ENCODE measurements around the gene LFNG. TPM values are rescaled to one million over a fixed set of nuclear protein-coding genes. Genes with fewer than 3 reads are reported as not detected.

The LFNG gene
- total and polyA plus RNA-seq, 2 of the 13 experiments (the other 11 are each of a cell fraction or from before 2014, with no cell fraction given) = 0.44 to 1.5 TPM

DNA sequence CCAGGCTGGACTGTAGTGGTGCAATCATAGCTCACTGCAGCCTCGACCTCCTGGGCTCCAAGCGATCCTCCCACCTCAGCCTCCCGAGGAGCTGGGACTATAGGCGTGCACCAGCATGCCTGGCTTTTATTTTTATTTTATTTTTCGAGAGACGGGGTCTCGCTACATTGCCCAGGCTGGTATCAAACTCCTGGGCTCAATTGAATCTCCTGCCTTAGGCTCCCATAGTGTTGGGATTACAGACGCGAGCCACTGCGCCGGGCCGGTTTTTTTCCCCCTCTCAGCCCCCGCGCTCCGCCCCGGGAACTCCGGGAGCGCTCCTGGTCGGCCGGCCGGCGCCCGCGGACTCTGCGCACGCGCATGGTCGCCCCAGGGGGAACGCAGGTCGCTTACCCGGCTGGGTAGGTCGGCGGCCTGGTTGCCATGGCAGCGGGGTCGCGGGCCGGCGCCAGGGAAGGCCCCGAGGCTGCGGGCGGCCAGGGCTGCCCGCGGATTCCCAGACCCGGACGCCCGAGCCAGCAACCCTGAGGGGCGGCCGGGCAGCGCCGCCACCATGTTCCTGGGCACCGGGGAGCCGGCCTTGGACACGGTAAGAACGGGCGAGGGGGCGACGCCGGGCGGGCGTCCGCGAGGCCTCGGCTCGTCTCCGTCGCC lies 39.2 kb downstream of the LFNG start, which contains the start of gene IQCE:
Gene IQCE, plus strand, starts transcription at position 351 of the 654 bp plus-strand sequence. Its CDS starts 203 bp downstream, at position 554.
- H3K4me2 ChIP-seq (ENCODE audit: low read depth, low read length) = peak within 1 kb of the TSS; percentile 98
- H3K4me1 ChIP-seq (ENCODE audit: insufficient read depth, low read length) = peaks cover 37% of the 10 kb centered on the region
- under 1% methylated on average over 15 of the region's 66 CpGs for WGBS (ENCODE audit: low lambda C conversion rate)
- in situ Hi-C loops (cut with HindIII; ENCODE audit: extremely low pct_ligation_motif_present, low pct_unique_long_range_greater_than_20kb) = no loop called here
- no TSS peak for BruUV-seq (replicated peaks)
- POLR2A ChIA-PET = interaction anchor here (0.8 kb wide), 2 partner anchors 65 to 71 kb away, joined by 4 read pairs; no protein-coding TSS in a partner anchor
- intact Hi-C loops (cut with micrococcal nuclease; ENCODE audit: unreplicated experiment) = loop anchor here (5.0 kb wide), 1 partner anchor 64 kb away; no protein-coding TSS in a partner anchor
- peak within 1 kb of the TSS; percentile 97 for H2AFZ ChIP-seq (ENCODE audit: low read length)
- no peaks in the 10 kb centered on the region for H3K27me3 ChIP-seq (ENCODE audit: control insufficient read depth in 1 of 2, insufficient read depth in 2 of 2, low read length in 2 of 2)
- peak within 1 kb of the TSS; percentile 72 for H3K9ac ChIP-seq (ENCODE audit: insufficient read depth, low read depth, low read length)
- no peaks in the 10 kb centered on the region for H3K36me3 ChIP-seq (replicated peaks in 1 of 2; ENCODE audit: control insufficient read depth in 1 of 2, insufficient read depth in 2 of 2, low read length in 2 of 2)
- no peak for FAIRE-seq
- no peaks in the 10 kb centered on the region for H4K20me1 ChIP-seq (ENCODE audit: insufficient read depth, low read length)
- peaks cover 13% of the 10 kb centered on the region for H3K79me2 ChIP-seq (ENCODE audit: insufficient read depth, low read length)
- peak; percentile 81 for DNase-seq (ENCODE audit: low spot score)
- peak within 1 kb of the TSS; percentile 74 to 93 (median 84) for H3K4me3 ChIP-seq (replicated peaks in 1 of 3; ENCODE audit: insufficient read depth in 1 of 3, low read depth in 2 of 3, low read length in 3 of 3)
- CTCF ChIA-PET (ENCODE audit: low intra/inter-chr PET ratio, low total read pairs) = no interaction called here
- peak within 1 kb of the TSS; percentile 54 for H3K27ac ChIP-seq (ENCODE audit: extremely low read length, insufficient read depth, low read length)
- ATAC-seq = peak; percentile 67
- H3K9me3 ChIP-seq (ENCODE audit: low read length) = no peaks in the 10 kb centered on the region
- TF ChIP-seq ZNF562 (CRISPR knock-in tag; IDR thresholded peaks at IDR 0.05; ENCODE audit: borderline replicate concordance) (no peak), ARID2 (CRISPR knock-in tag; IDR thresholded peaks at IDR 0.05; ENCODE audit: borderline replicate concordance) (no peak), ZNF724P (CRISPR knock-in tag; IDR thresholded peaks at IDR 0.05; ENCODE audit: borderline replicate concordance) (no peak), ZNF605 (CRISPR knock-in tag; IDR thresholded peaks at IDR 0.05) (no peak), MEIS2 (CRISPR knock-in tag; IDR thresholded peaks at IDR 0.05) (no peak), MXD4 (CRISPR knock-in tag; IDR thresholded peaks at IDR 0.05) (no peak; the same call in 1 of the 2 replicates), ZNF136 (CRISPR knock-in tag; IDR thresholded peaks at IDR 0.05; ENCODE audit: low read depth) (peak; percentile 77; the same call in 1 of the 2 replicates), MATR3 (CRISPR knock-in tag; IDR thresholded peaks at IDR 0.05) (no peak), SRF (IDR thresholded peaks at IDR 0.05; ENCODE audit: low read depth, low read length) (no peak), BHLHE40 (IDR thresholded peaks at IDR 0.05; ENCODE audit: low read length) (no peak), ZMYM4 (CRISPR knock-in tag; IDR thresholded peaks at IDR 0.05) (no peak), SOX6 (IDR thresholded peaks at IDR 0.05) (no peak), SOX6 (CRISPR knock-in tag; IDR thresholded peaks at IDR 0.05) (no peak; the same call in 1 of the 2 replicates), ZNF737 (CRISPR knock-in tag; IDR thresholded peaks at IDR 0.05; ENCODE audit: borderline replicate concordance) (no peak), LCORL (IDR thresholded peaks at IDR 0.05) (no peak), LCORL (CRISPR knock-in tag; IDR thresholded peaks at IDR 0.05) (peak; percentile 40)
- TF ChIP-seq, protein P1, sequence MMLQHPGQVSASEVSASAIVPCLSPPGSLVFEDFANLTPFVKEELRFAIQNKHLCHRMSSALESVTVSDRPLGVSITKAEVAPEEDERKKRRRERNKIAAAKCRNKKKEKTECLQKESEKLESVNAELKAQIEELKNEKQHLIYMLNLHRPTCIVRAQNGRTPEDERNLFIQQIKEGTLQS (CRISPR knock-in tag; IDR thresholded peaks at IDR 0.05) = no peak
- TF ChIP-seq, protein P2, sequence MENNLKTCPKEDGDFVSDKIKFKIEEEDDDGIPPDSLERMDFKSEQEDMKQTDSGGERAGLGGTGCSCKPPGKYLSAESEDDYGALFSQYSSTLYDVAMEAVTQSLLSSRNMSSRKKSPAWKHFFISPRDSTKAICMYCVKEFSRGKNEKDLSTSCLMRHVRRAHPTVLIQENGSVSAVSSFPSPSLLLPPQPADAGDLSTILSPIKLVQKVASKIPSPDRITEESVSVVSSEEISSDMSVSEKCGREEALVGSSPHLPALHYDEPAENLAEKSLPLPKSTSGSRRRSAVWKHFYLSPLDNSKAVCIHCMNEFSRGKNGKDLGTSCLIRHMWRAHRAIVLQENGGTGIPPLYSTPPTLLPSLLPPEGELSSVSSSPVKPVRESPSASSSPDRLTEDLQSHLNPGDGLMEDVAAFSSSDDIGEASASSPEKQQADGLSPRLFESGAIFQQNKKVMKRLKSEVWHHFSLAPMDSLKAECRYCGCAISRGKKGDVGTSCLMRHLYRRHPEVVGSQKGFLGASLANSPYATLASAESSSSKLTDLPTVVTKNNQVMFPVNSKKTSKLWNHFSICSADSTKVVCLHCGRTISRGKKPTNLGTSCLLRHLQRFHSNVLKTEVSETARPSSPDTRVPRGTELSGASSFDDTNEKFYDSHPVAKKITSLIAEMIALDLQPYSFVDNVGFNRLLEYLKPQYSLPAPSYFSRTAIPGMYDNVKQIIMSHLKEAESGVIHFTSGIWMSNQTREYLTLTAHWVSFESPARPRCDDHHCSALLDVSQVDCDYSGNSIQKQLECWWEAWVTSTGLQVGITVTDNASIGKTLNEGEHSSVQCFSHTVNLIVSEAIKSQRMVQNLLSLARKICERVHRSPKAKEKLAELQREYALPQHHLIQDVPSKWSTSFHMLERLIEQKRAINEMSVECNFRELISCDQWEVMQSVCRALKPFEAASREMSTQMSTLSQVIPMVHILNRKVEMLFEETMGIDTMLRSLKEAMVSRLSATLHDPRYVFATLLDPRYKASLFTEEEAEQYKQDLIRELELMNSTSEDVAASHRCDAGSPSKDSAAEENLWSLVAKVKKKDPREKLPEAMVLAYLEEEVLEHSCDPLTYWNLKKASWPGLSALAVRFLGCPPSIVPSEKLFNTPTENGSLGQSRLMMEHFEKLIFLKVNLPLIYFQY (CRISPR knock-in tag; IDR thresholded peaks at IDR 0.05; ENCODE audit: borderline replicate concordance) = no peak
- TF ChIP-seq, protein P3, sequence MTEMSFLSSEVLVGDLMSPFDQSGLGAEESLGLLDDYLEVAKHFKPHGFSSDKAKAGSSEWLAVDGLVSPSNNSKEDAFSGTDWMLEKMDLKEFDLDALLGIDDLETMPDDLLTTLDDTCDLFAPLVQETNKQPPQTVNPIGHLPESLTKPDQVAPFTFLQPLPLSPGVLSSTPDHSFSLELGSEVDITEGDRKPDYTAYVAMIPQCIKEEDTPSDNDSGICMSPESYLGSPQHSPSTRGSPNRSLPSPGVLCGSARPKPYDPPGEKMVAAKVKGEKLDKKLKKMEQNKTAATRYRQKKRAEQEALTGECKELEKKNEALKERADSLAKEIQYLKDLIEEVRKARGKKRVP (CRISPR knock-in tag; IDR thresholded peaks at IDR 0.05) = no peak
- TF ChIP-seq, protein P4, sequence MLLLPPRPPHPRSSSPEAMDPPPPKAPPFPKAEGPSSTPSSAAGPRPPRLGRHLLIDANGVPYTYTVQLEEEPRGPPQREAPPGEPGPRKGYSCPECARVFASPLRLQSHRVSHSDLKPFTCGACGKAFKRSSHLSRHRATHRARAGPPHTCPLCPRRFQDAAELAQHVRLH (CRISPR knock-in tag; IDR thresholded peaks at IDR 0.05; ENCODE audit: borderline replicate concordance, low read depth) = no peak

Data from HepG2 (cell line).